Common myeloid progenitor, CD34-positive (primary cell): Measurements from ENCODE around the gene SPATA19.

Experiments used
- CTCF ChIA-PET: fragments of 350-600 bp; sonication (Branson Sonifier 250); formaldehyde crosslinking; loops from one replicate; lab custom pipeline; 2021; ENCODE audit warnings: antibody characterized with exemption; lab: Charles Lee
- POLR2A ChIA-PET: fragments of 350-600 bp; sonication (Branson Sonifier 250); formaldehyde crosslinking; loops from one replicate; lab custom pipeline; 2021; ENCODE audit warnings: antibody characterized with exemption; lab: Charles Lee
- DNase-seq, 3 donors: peaks; one replicate each; pipeline versions ENCODE4 v3.0.0 to v3.0.0-alpha.2; 2013
- H3K27ac ChIP-seq, 2 experiments: 1 replicate in 1 of 2; 2 replicates in 1 of 2; pipeline ENCODE4 v1.7.0; 2013; ENCODE audit warnings: inconsistent platforms in 2 of 2, low read length in 2 of 2, mild to moderate bottlenecking in 2 of 2, low read depth in 1 of 2, moderate library complexity in 1 of 2; ENCODE audit not compliant: severe bottlenecking in 2 of 2, insufficient read depth in 1 of 2, poor library complexity in 1 of 2
- H3K27me3 ChIP-seq, 5 experiments: replicated peaks in 2 of 5; 1 replicate in 3 of 5; 2 replicates in 2 of 5; pipeline versions ENCODE4 v1.6.1 to v1.7.0; 2013; ENCODE audit warnings: low read length in 4 of 5, mild to moderate bottlenecking in 2 of 5, moderate library complexity in 2 of 5, inconsistent platforms in 1 of 5; ENCODE audit not compliant: insufficient read depth in 5 of 5, control insufficient read depth in 4 of 5
- H3K36me3 ChIP-seq, 4 experiments: 1 replicate in 2 of 4; 2 replicates in 2 of 4; pipeline versions ENCODE4 v1.6.1 to v1.7.0; 2013; ENCODE audit warnings: low read length in 3 of 4, control low read depth in 1 of 4, mild to moderate bottlenecking in 1 of 4; ENCODE audit not compliant: control insufficient read depth in 4 of 4, insufficient read depth in 4 of 4
- H3K4me1 ChIP-seq, 4 experiments: 1 replicate in 3 of 4; 2 replicates in 1 of 4; pipeline versions ENCODE4 v1.6.1 to v1.7.1; 2013; ENCODE audit warnings: low read length in 3 of 4, mild to moderate bottlenecking in 3 of 4, control low read depth in 1 of 4, inconsistent platforms in 1 of 4, moderate library complexity in 1 of 4; ENCODE audit not compliant: control insufficient read depth in 4 of 4, insufficient read depth in 4 of 4; ENCODE audit errors: control extremely low read depth in 1 of 4
- H3K4me3 ChIP-seq, 7 experiments: 1 replicate in 4 of 7; 2 replicates in 3 of 7; pipeline versions ENCODE4 v1.5.1 to v1.7.0; 2013; ENCODE audit warnings: mild to moderate bottlenecking in 7 of 7, low read length in 6 of 7, moderate library complexity in 6 of 7, inconsistent platforms in 2 of 7, low read depth in 2 of 7, control low read depth in 1 of 7; ENCODE audit not compliant: insufficient read depth in 4 of 7, control insufficient read depth in 1 of 7; ENCODE audit errors: extremely low read depth in 1 of 7
- H3K9me3 ChIP-seq, 5 experiments: 1 replicate in 4 of 5; 2 replicates in 1 of 5; pipeline versions ENCODE4 v1.6.1 to v1.7.1; 2013; ENCODE audit warnings: low read length in 4 of 5, mild to moderate bottlenecking in 2 of 5, inconsistent platforms in 1 of 5, low read depth in 1 of 5, moderate library complexity in 1 of 5; ENCODE audit not compliant: control insufficient read depth in 4 of 5, insufficient read depth in 2 of 5; ENCODE audit errors: control extremely low read depth in 1 of 5
- WGBS: methylation state at CpG from one replicate; pipeline ENCODE4 v1.1.5; 2013; ENCODE audit not compliant: insufficient coverage; 5-methylcytosine and 5-hydroxymethylcytosine counted together

Gene SPATA19

GRCh38 chr11:133811850-133812685, 33.2 kb downstream of the SPATA19 start:
- Histone ChIP-seq H3K9me3 (no peaks in the 10 kb centered on the region), H3K4me3 (no peak overlapping the region), H3K36me3 (no peaks in the 10 kb centered on the region), H3K27me3 (peaks cover 2 to 33% (median 7%) of the 10 kb centered on the region in 5 experiments), H3K27ac (no peak overlapping the region), H3K4me1 (no peaks in the 10 kb centered on the region)
- ChIA-PET CTCF (interaction anchor here (0.9 to 2.7 kb wide), 2 partner anchors 9 to 10 kb away, joined by 3 to 9 read pairs; no protein-coding TSS in a partner anchor), POLR2A (no interaction called here)
- no peak for DNase-seq
- WGBS, result 82% methylated on average over 10 of the region's 10 CpGs

- no peaks in the 10 kb centered on the region for H3K4me1 ChIP-seq
- H3K27me3 ChIP-seq, result peaks cover 2 to 33% (median 6%) of the 10 kb centered on the region in 5 experiments
- POLR2A ChIA-PET, result no interaction called here
- 100% methylated on average over 7 of the region's 7 CpGs for WGBS
- DNase-seq, result no peak
- no peak overlapping the region for H3K4me3 ChIP-seq
- no peaks in the 10 kb centered on the region for H3K36me3 ChIP-seq
- CTCF ChIA-PET, result interaction anchor here (2.7 kb wide), 1 partner anchor 10 kb away, joined by 9 read pairs; no protein-coding TSS in a partner anchor
- H3K9me3 ChIP-seq, result no peaks in the 10 kb centered on the region
- H3K27ac ChIP-seq, result no peak overlapping the region
Observed at GRCh38 chr11:133810766-133811165, 34.5 kb downstream of the SPATA19 start.

GRCh38 chr11:133809569-133810491, 35.5 kb downstream of the SPATA19 start:
- Histone ChIP-seq H3K27me3 (peaks cover 2 to 28% (median 6%) of the 10 kb centered on the region in 5 experiments), H3K9me3 (no peaks in the 10 kb centered on the region), H3K36me3 (no peaks in the 10 kb centered on the region), H3K4me3 (no peak overlapping the region), H3K4me1 (no peaks in the 10 kb centered on the region), H3K27ac (no peak overlapping the region)
- CTCF ChIA-PET, result interaction anchor here (2.7 kb wide), 1 partner anchor 11 kb away, joined by 9 read pairs; no protein-coding TSS in a partner anchor
- DNase-seq, result no peak
- 81% methylated on average over 20 of the region's 23 CpGs for WGBS
- POLR2A ChIA-PET, result no interaction called here

- H3K4me3 ChIP-seq, result no peak overlapping the region
- H3K4me1 ChIP-seq, result no peaks in the 10 kb centered on the region
- WGBS, result 50% methylated on average over 9 of the region's 13 CpGs
- no peaks in the 10 kb centered on the region for H3K9me3 ChIP-seq
- no peak overlapping the region for H3K27ac ChIP-seq
- POLR2A ChIA-PET, result no interaction called here
- H3K36me3 ChIP-seq, result no peaks in the 10 kb centered on the region
- peaks cover 2 to 24% (median 6%) of the 10 kb centered on the region in 5 experiments for H3K27me3 ChIP-seq
- no peak for DNase-seq
- CTCF ChIA-PET, result no interaction called here
Observed at GRCh38 chr11:133808393-133809140, 36.7 kb downstream of the SPATA19 start.

GRCh38 chr11:133803026-133803425, 42.3 kb downstream of the SPATA19 start:
- no peaks in the 10 kb centered on the region for H3K4me1 ChIP-seq
- H3K36me3 ChIP-seq, result no peaks in the 10 kb centered on the region
- H3K27ac ChIP-seq, result no peak overlapping the region
- H3K27me3 ChIP-seq, result peaks cover 0 to 6% (median 4%) of the 10 kb centered on the region in 5 experiments
- H3K4me3 ChIP-seq, result no peak overlapping the region
- no peak for DNase-seq
- CTCF ChIA-PET, result no interaction called here
- no peaks in the 10 kb centered on the region for H3K9me3 ChIP-seq
- WGBS, result 100% methylated on average over 2 of the region's 7 CpGs
- POLR2A ChIA-PET, result no interaction called here

GRCh38 chr11:133801356-133801755, 44.0 kb downstream of the SPATA19 start:
- 83% methylated on average over 2 of the region's 4 CpGs for WGBS
- Histone ChIP-seq H3K27me3 (peaks cover 0 to 9% (median 2%) of the 10 kb centered on the region in 5 experiments), H3K36me3 (no peaks in the 10 kb centered on the region), H3K4me3 (no peak overlapping the region), H3K4me1 (no peaks in the 10 kb centered on the region), H3K9me3 (no peaks in the 10 kb centered on the region), H3K27ac (no peak overlapping the region)
- ChIA-PET CTCF (no interaction called here), POLR2A (no interaction called here)
- DNase-seq, result no peak
